Measurements from ENCODE around the gene KCNG4. TPM values are rescaled to one million over a fixed set of nuclear protein-coding genes. Genes with fewer than 3 reads are reported as not detected.

Gene KCNG4
- total RNA-seq, 1 experiment from 2014 or later: not detected

- TF ChIP-seq EZH2phosphoT487 (IDR thresholded peaks at IDR 0.05; ENCODE audit: borderline replicate concordance) (no peak), FOSL1 (IDR thresholded peaks at IDR 0.05; ENCODE audit: low read depth) (no peak), EGR1 (IDR thresholded peaks at IDR 0.05; ENCODE audit: low read depth) (no peak), RAD21 (IDR thresholded peaks at IDR 0.05; ENCODE audit: low read depth) (no peak), YY1 (IDR thresholded peaks at IDR 0.05; ENCODE audit: extremely low read depth, insufficient replicate concordance, low read depth, low read length) (no peak), TCF7L2 (IDR thresholded peaks at IDR 0.05; ENCODE audit: borderline replicate concordance, extremely low read depth, insufficient read depth, insufficient read length) (no peak), ELF1 (IDR thresholded peaks at IDR 0.05; ENCODE audit: borderline replicate concordance, low read depth) (no peak), SRF (IDR thresholded peaks at IDR 0.05; ENCODE audit: low read depth) (no peak)
- Histone ChIP-seq H3K27ac (ENCODE audit: low read depth, low read length) (no peak overlapping the region), H3K9me3 (ENCODE audit: control insufficient read depth in 1 of 2, insufficient read depth in 1 of 2, low read depth in 1 of 2, low read length in 2 of 2) (no peaks in the 10 kb centered on the region), H4K20me1 (ENCODE audit: insufficient read depth) (no peaks in the 10 kb centered on the region), H3K4me3 (replicated peaks in 1 of 2; ENCODE audit: low read depth in 1 of 2, low read length in 2 of 2) (no peak overlapping the region), H3K4me1 (ENCODE audit: control insufficient read depth in 1 of 2, insufficient read depth in 2 of 2, low read length in 2 of 2) (peaks cover 9 to 23% of the 10 kb centered on the region in 2 experiments; a peak in 3 of 4 replicates), H3K9ac (ENCODE audit: low read length) (no peak overlapping the region), H3K9me2 (ENCODE audit: insufficient read depth) (no peaks in the 10 kb centered on the region), H3K79me2 (ENCODE audit: insufficient read depth, low read length) (peaks cover 46% of the 10 kb centered on the region), H2AFZ (ENCODE audit: low read depth, low read length, poor library complexity, severe bottlenecking) (no peak overlapping the region), H3K27me3 (ENCODE audit: insufficient read depth, low read length) (no peaks in the 10 kb centered on the region), H3K4me2 (ENCODE audit: low read length) (no peak overlapping the region), H3K36me3 (ENCODE audit: control insufficient read depth in 1 of 2, insufficient read depth in 2 of 2, low read length in 2 of 2) (peaks cover 33 to 54% of the 10 kb centered on the region in 2 experiments; a peak in 3 of 4 replicates)
- intact Hi-C loops (cut with micrococcal nuclease): loop anchor here (10.0 kb wide), 1 partner anchor 303 kb away; no protein-coding TSS in a partner anchor
- CTCF ChIA-PET: no interaction called here
- DNase-seq (ENCODE audit: low read depth, low spot score) (no peak), ATAC-seq (no peak)
- POLR2A ChIA-PET: no interaction called here
- RAD21 ChIA-PET (ENCODE audit: low non-redundant PET in 1 of 2, low total read pairs in 2 of 2, uncharacterized antibody in 2 of 2, unreplicated experiment in 2 of 2): no interaction called here
- BruUV-seq (replicated peaks): no TSS peak
Observed at GRCh38 chr16:84182104-84182503, 57.7 kb downstream of the KCNG4 start.

- BruUV-seq (replicated peaks): no TSS peak
- Histone ChIP-seq H3K36me3 (ENCODE audit: control insufficient read depth in 1 of 2, insufficient read depth in 2 of 2, low read length in 2 of 2) (peaks cover 33 to 54% of the 10 kb centered on the region in 2 experiments; a peak in 3 of 4 replicates), H3K9me3 (ENCODE audit: control insufficient read depth in 1 of 2, insufficient read depth in 1 of 2, low read depth in 1 of 2, low read length in 2 of 2) (no peaks in the 10 kb centered on the region), H4K20me1 (ENCODE audit: insufficient read depth) (no peaks in the 10 kb centered on the region), H3K79me2 (ENCODE audit: insufficient read depth, low read length) (peaks cover 41% of the 10 kb centered on the region), H3K9ac (ENCODE audit: low read length) (no peak overlapping the region), H3K4me3 (replicated peaks in 1 of 2; ENCODE audit: low read depth in 1 of 2, low read length in 2 of 2) (no peak overlapping the region), H3K27ac (ENCODE audit: low read depth, low read length) (no peak overlapping the region), H3K27me3 (ENCODE audit: insufficient read depth, low read length) (no peaks in the 10 kb centered on the region), H3K9me2 (ENCODE audit: insufficient read depth) (no peaks in the 10 kb centered on the region), H3K4me1 (ENCODE audit: control insufficient read depth in 1 of 2, insufficient read depth in 2 of 2, low read length in 2 of 2) (peaks cover 9 to 29% of the 10 kb centered on the region in 2 experiments; a peak in 3 of 4 replicates), H3K4me2 (ENCODE audit: low read length) (no peak overlapping the region), H2AFZ (ENCODE audit: low read depth, low read length, poor library complexity, severe bottlenecking) (no peak overlapping the region)
- ChIA-PET POLR2A (no interaction called here), CTCF (no interaction called here), RAD21 (ENCODE audit: low non-redundant PET in 1 of 2, low total read pairs in 2 of 2, uncharacterized antibody in 2 of 2, unreplicated experiment in 2 of 2) (no interaction called here)
- intact Hi-C loops (cut with micrococcal nuclease): loop anchor here (10.0 kb wide), 1 partner anchor 303 kb away; no protein-coding TSS in a partner anchor
- TF ChIP-seq CEBPB (IDR thresholded peaks at IDR 0.05; ENCODE audit: low read depth): no peak
- no peak for TF ChIP-seq POLR2A (IDR thresholded peaks at IDR 0.05; ENCODE audit: borderline replicate concordance, extremely low read depth, insufficient read depth, insufficient read length)
- no peak for TF ChIP-seq ZFX (IDR thresholded peaks at IDR 0.05)
- TF ChIP-seq EZH2phosphoT487 (IDR thresholded peaks at IDR 0.05; ENCODE audit: borderline replicate concordance): no peak
- TF ChIP-seq EZH2 (IDR thresholded peaks at IDR 0.05): no peak
- no peak for TF ChIP-seq CBX3 (IDR thresholded peaks at IDR 0.05; ENCODE audit: low read depth)
- DNase-seq (ENCODE audit: low read depth, low spot score): no peak
- no peak for ATAC-seq
Observed at GRCh38 chr16:84181144-84181915, 58.5 kb downstream of the KCNG4 start.

Data from HCT116 (cell line).